Right lobe of liver (tissue), 4 donors: ENCODE results near the gene SF3A2.

Source experiments
- CTCF ChIP-seq, 4 donors: fragments of 200-600 bp in 3 of 4; fragments of 450-650 bp in 1 of 4; IDR thresholded peaks; one replicate each; pipeline versions ENCODE4 v1.5.1 to v1.8.0; 2016 to 2022; ENCODE audit warnings: antibody characterized with exemption in 4 of 4, mild to moderate bottlenecking in 2 of 4
- POLR2A ChIP-seq: fragments of 450-650 bp; IDR thresholded peaks from one replicate; pipeline ENCODE4 v1.6.1; 2017; ENCODE audit warnings: antibody characterized with exemption, mild to moderate bottlenecking
- donor health status: DM: no; HTN: no; CAD: no.
- donor health status: DM: no; HTN: no; CAD: no.
- donor health status: DM: no; HTN: yes; CAD: no.

GRCh38 chr19:2288338-2288817 is 51.8 kb downstream of the SF3A2 start:
- TF ChIP-seq CTCF (IDR thresholded peaks at IDR 0.05): no peak
- no peak for TF ChIP-seq POLR2A
